ENCODE results near the gene ADAMTS3. TPM values are rescaled to one million over a fixed set of nuclear protein-coding genes. Genes with fewer than 3 reads are reported as not detected.

Gene ADAMTS3
- total and polyA plus RNA-seq, 8 donors: 0.08 to 0.47 (median 0.15) TPM

DNA sequence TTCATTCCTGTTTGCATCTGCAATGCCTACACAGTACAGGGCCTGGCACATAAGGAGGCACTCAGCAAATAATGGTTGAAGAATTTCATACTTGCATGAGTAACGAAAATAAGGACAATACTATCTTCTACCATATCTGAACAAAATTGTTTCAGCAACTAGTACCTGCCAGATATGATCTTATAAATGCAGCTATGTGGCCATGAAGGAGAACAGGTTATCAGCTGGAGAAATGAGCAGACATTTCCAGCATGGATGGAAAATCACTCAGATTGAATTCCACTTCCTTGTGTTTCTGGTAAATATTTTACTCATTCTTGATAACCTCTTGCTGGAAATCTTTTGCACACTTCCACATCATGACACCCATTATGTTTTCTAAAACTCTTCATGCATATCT lies 204.0 kb downstream of the ADAMTS3 start:
- no peak for FAIRE-seq
- Histone ChIP-seq H3K9me3 (no peaks in the 10 kb centered on the region), H3K4me1 (peaks cover 0 to 5% (median 0%) of the 10 kb centered on the region in 3 donors), H3K36me3 (no peaks in the 10 kb centered on the region), H3K27ac (no peak overlapping the region), H3K27me3 (no peaks in the 10 kb centered on the region), H3K4me3 (no peak overlapping the region)
- intact Hi-C loops (cut with DNase I): no loop called here
- no peak for DNase-seq
- WGBS, 2 donors: 12 to 18% methylated on average over 1 of the region's 1 CpG
- TF ChIP-seq, protein P1, sequence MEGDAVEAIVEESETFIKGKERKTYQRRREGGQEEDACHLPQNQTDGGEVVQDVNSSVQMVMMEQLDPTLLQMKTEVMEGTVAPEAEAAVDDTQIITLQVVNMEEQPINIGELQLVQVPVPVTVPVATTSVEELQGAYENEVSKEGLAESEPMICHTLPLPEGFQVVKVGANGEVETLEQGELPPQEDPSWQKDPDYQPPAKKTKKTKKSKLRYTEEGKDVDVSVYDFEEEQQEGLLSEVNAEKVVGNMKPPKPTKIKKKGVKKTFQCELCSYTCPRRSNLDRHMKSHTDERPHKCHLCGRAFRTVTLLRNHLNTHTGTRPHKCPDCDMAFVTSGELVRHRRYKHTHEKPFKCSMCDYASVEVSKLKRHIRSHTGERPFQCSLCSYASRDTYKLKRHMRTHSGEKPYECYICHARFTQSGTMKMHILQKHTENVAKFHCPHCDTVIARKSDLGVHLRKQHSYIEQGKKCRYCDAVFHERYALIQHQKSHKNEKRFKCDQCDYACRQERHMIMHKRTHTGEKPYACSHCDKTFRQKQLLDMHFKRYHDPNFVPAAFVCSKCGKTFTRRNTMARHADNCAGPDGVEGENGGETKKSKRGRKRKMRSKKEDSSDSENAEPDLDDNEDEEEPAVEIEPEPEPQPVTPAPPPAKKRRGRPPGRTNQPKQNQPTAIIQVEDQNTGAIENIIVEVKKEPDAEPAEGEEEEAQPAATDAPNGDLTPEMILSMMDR (IDR thresholded peaks at IDR 0.05): no peak
- peak in 2 of 4 donors; percentile 40 to 72 for ATAC-seq

DNA sequence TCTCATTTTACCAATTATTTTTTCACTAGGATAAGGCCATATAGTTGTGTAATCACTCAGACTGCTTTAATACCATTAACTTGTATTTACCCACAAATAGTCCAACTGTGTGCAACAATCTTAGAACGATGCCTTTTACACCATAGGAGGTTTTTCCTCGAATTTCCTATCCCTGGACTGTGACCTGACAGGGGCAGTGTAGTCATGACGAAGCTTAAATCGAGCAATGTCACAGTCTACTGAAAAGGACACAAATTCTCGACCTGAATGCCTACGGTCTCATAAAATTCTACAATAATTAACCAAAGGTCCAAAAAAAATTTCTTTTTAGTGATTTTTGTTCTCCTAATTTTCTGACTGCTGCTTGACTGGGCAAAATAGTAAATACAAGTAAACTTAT lies 208.9 kb downstream of the ADAMTS3 start:
- FAIRE-seq (no peak), DNase-seq (no peak), ATAC-seq (no peak)
- Histone ChIP-seq H3K9me3 (no peaks in the 10 kb centered on the region), H3K27ac (no peak overlapping the region), H3K27me3 (no peaks in the 10 kb centered on the region), H3K36me3 (no peaks in the 10 kb centered on the region), H3K4me1 (peaks cover 0 to 5% (median 0%) of the 10 kb centered on the region in 3 donors), H3K4me3 (no peak overlapping the region)
- intact Hi-C loops (cut with DNase I): no loop called here
- TF ChIP-seq, protein P1 (IDR thresholded peaks at IDR 0.05): no peak
- WGBS, 2 donors: 65 to 78% methylated on average over 6 of the region's 6 CpGs

DNA sequence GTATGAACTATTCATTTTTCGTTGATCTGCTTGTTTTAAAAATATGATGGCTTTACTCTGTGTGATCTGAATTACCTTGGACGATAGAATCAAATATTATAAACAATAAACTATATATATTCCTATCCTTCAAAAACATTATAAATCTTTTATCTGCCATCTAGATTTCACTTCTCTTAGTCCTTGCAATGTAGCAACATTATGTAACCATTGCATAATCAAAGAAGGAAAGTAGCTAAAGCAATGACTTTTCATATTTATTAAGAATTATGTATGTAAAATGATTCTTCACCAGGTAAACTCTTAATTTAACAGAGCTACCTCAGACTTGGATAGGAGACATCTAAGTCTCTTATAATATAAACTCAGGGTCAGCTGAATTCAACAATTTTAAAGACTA lies 210.5 kb downstream of the ADAMTS3 start:
- Histone ChIP-seq H3K36me3 (no peaks in the 10 kb centered on the region), H3K9me3 (no peaks in the 10 kb centered on the region), H3K4me1 (no peaks in the 10 kb centered on the region), H3K27ac (no peak overlapping the region), H3K4me3 (no peak overlapping the region), H3K27me3 (no peaks in the 10 kb centered on the region)
- no peak for FAIRE-seq
- 71% methylated on average over 2 of the region's 2 CpGs for WGBS, 2 donors
- ATAC-seq: no peak
- intact Hi-C loops (cut with DNase I): no loop called here
- TF ChIP-seq, protein P1 (IDR thresholded peaks at IDR 0.05): no peak
- DNase-seq: no peak

DNA sequence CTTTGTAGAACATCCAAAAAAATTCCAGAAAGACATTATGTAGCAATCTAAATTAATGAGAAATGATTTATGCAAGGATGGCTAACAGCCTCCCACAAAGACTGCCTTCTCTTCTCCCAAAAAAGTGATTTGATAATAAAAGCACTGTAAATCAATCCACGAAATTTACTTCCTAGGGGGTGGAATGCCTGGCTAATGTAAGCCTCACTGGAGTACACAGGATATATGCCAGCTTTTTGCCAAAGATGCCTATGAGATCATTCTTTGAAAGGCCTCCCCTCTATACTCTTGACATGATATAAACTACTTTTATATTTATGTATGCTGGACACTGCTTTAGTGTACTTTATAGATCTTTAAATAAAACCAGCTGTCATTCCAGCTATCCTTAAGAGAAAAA lies 211.1 kb downstream of the ADAMTS3 start:
- Histone ChIP-seq H3K4me3 (no peak overlapping the region), H3K9me3 (no peaks in the 10 kb centered on the region), H3K4me1 (no peaks in the 10 kb centered on the region), H3K27ac (no peak overlapping the region), H3K27me3 (no peaks in the 10 kb centered on the region), H3K36me3 (no peaks in the 10 kb centered on the region)
- no peak for DNase-seq
- intact Hi-C loops (cut with DNase I): no loop called here
- no peak for FAIRE-seq
- ATAC-seq: no peak
- TF ChIP-seq, protein P1 (IDR thresholded peaks at IDR 0.05): no peak
- 28 to 52% methylated on average over 1 of the region's 1 CpG for WGBS, 2 donors

DNA sequence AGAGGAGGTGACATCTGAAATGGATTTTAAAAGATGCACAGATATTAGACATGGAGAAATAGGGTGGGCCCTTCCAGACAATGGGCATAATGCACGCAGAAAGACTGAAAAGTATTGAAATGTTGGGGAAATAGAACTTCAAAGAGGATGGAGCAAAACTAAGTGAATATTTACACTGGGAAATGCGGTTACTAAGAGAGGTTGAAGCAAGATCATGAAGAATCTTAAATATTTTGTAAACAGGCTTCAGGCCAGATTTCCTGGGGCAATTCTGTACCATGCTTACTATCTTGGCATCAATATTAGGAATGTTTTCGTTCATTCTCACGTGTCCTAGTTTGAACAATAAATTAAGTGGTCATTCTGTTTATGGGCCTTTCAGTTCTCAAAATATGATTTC lies 216.3 kb downstream of the ADAMTS3 start:
- Histone ChIP-seq H3K27me3 (no peaks in the 10 kb centered on the region), H3K27ac (no peak overlapping the region), H3K36me3 (no peaks in the 10 kb centered on the region), H3K9me3 (no peaks in the 10 kb centered on the region), H3K4me1 (peaks cover 0 to 4% (median 0%) of the 10 kb centered on the region in 3 donors), H3K4me3 (no peak overlapping the region)
- WGBS, 2 donors: 78 to 88% methylated on average over 4 of the region's 4 CpGs
- DNase-seq: no peak
- no peak for FAIRE-seq
- intact Hi-C loops (cut with DNase I): no loop called here
- TF ChIP-seq, protein P1 (IDR thresholded peaks at IDR 0.05): no peak
- no peak for ATAC-seq
